SH-SY5Y (cell line): ENCODE measurements around the gene NSL1.

Experiments
- GATA2 ChIP-seq: IDR thresholded peaks from 2 replicates; pipeline ENCODE4 v1.6.1; 2011; ENCODE audit warnings: mild to moderate bottlenecking, low read depth, low read length
- GATA3 ChIP-seq: IDR thresholded peaks from 2 replicates; pipeline ENCODE4 v1.6.1; 2011; ENCODE audit warnings: low read depth, mild to moderate bottlenecking, low read length, moderate library complexity

- peak; percentile 18; the same call in 1 of the 2 replicates for TF ChIP-seq GATA2
- no peak for TF ChIP-seq GATA3
Measured at GRCh38 chr1:212791676-212792395, at the start of gene NSL1, which contains the start of gene TATDN3.
